HG02588 (cell line): ENCODE results near the gene PTCD2.

ENCODE experiments used
- ATAC-seq: cut with Tn5 transposase; IDR thresholded peaks from one replicate; pipeline ENCODE4 v1.9.1; 2021; ENCODE audit warnings: mild to moderate bottlenecking, moderate library complexity; ENCODE audit not compliant: unreplicated experiment

The PTCD2 gene

GRCh38 chr5:72410688-72411295 lies 90.6 kb downstream of the PTCD2 start:
- ATAC-seq = no peak

- no peak for ATAC-seq
Observed at GRCh38 chr5:72412283-72413055, 92.3 kb downstream of the PTCD2 start.

- no peak for ATAC-seq
Observed at GRCh38 chr5:72415616-72416325, 95.6 kb downstream of the PTCD2 start.

GRCh38 chr5:72417333-72418062 lies 97.3 kb downstream of the PTCD2 start:
- ATAC-seq = no peak
